ENCODE results near the gene IFT74. TPM values are rescaled to one million over a fixed set of nuclear protein-coding genes. Genes with fewer than 3 reads are reported as not detected.

IFT74 gene
- total RNA-seq, 1 experiment from 2014 or later: 15.2 TPM

- Mint-ChIP-seq H3K4me1 (no peaks in the 10 kb centered on the region), H3K36me3 (no peaks in the 10 kb centered on the region), H3K9me3 (no peaks in the 10 kb centered on the region), H3K27me3 (ENCODE audit: low read depth) (no peaks in the 10 kb centered on the region), H3K4me3 (no peak overlapping the region), H3K27ac (no peak overlapping the region)
- ChIA-PET POLR2A (no interaction called here), CTCF (interaction anchor here (0.7 kb wide), 1 partner anchor 34 kb away, joined by 3 read pairs; no protein-coding TSS in a partner anchor)
- TF ChIP-seq IRF2 (CRISPR knock-in tag; IDR thresholded peaks at IDR 0.05; ENCODE audit: borderline replicate concordance, low read depth): no peak
- TF ChIP-seq SMAD4 (CRISPR knock-in tag; IDR thresholded peaks at IDR 0.05): no peak
- TF ChIP-seq MYBL2 (CRISPR knock-in tag; IDR thresholded peaks at IDR 0.05): no peak
- TF ChIP-seq E2F5 (CRISPR knock-in tag; IDR thresholded peaks at IDR 0.05): no peak
- no peak for TF ChIP-seq ZNF121 (CRISPR knock-in tag; IDR thresholded peaks at IDR 0.05)
- no peak for TF ChIP-seq RELA (CRISPR knock-in tag; IDR thresholded peaks at IDR 0.05; ENCODE audit: borderline replicate concordance)
- DNase-seq (ENCODE audit: low spot score): no peak
- no peak for ATAC-seq
These were observed 97.9 kb downstream of the IFT74 start for GRCh38 chr9:27054125-27054524.

- H3K9me3 Mint-ChIP-seq: no peaks in the 10 kb centered on the region
- POLR2A ChIA-PET: no interaction called here
- no peak for TF ChIP-seq TEAD1 (CRISPR knock-in tag; IDR thresholded peaks at IDR 0.05)
- no peak for TF ChIP-seq PREB (CRISPR knock-in tag; IDR thresholded peaks at IDR 0.05; ENCODE audit: borderline replicate concordance)
- no peak for TF ChIP-seq CREM (CRISPR knock-in tag; IDR thresholded peaks at IDR 0.05)
- no peak for TF ChIP-seq CREB1 (CRISPR knock-in tag; IDR thresholded peaks at IDR 0.05)
- TF ChIP-seq ETV6 (CRISPR knock-in tag; IDR thresholded peaks at IDR 0.05): no peak
- TF ChIP-seq TCF7 (CRISPR knock-in tag; IDR thresholded peaks at IDR 0.05; ENCODE audit: low read depth): no peak
- no peak for TF ChIP-seq AR (CRISPR knock-in tag; IDR thresholded peaks at IDR 0.05)
- TF ChIP-seq OVOL2 (CRISPR knock-in tag; IDR thresholded peaks at IDR 0.05; ENCODE audit: borderline replicate concordance): no peak
- no peak for TF ChIP-seq ZNF671 (CRISPR knock-in tag; IDR thresholded peaks at IDR 0.05)
- no peaks in the 10 kb centered on the region for H3K27me3 Mint-ChIP-seq (ENCODE audit: low read depth)
- H3K27ac Mint-ChIP-seq: no peak overlapping the region
- CTCF ChIA-PET: no interaction called here
- no peak for DNase-seq (ENCODE audit: low spot score)
- H3K36me3 Mint-ChIP-seq: no peaks in the 10 kb centered on the region
- no peaks in the 10 kb centered on the region for H3K4me1 Mint-ChIP-seq
- no peak for ATAC-seq
- no peak overlapping the region for H3K4me3 Mint-ChIP-seq
These were observed 98.6 kb downstream of the IFT74 start for GRCh38 chr9:27054841-27055240.

GRCh38 chr9:27059412-27059811, 103.2 kb downstream of the IFT74 start:
- CTCF ChIA-PET: no interaction called here
- H3K27ac Mint-ChIP-seq: no peak overlapping the region
- POLR2A ChIA-PET: no interaction called here
- TF ChIP-seq ZNF121 (CRISPR knock-in tag; IDR thresholded peaks at IDR 0.05) (no peak), PRDM15 (CRISPR knock-in tag; IDR thresholded peaks at IDR 0.05) (no peak), CBFB (CRISPR knock-in tag; IDR thresholded peaks at IDR 0.05; ENCODE audit: low read depth) (no peak), FOXK1 (CRISPR knock-in tag; IDR thresholded peaks at IDR 0.05) (no peak), FOXP1 (CRISPR knock-in tag; IDR thresholded peaks at IDR 0.05; ENCODE audit: borderline replicate concordance) (no peak), ELF4 (CRISPR knock-in tag; IDR thresholded peaks at IDR 0.05; ENCODE audit: low read depth) (no peak), ZNF532 (CRISPR knock-in tag; IDR thresholded peaks at IDR 0.05; ENCODE audit: borderline replicate concordance) (no peak), NFYB (CRISPR knock-in tag; conservative IDR thresholded peaks at IDR 0.05; ENCODE audit: low read depth) (no peak), ZNF671 (CRISPR knock-in tag; IDR thresholded peaks at IDR 0.05) (no peak)

More at GRCh38 chr9:27059412-27059811, 103.2 kb downstream of the IFT74 start:
- Mint-ChIP-seq H3K4me1 (no peaks in the 10 kb centered on the region), H3K36me3 (no peaks in the 10 kb centered on the region), H3K4me3 (no peak overlapping the region), H3K9me3 (no peaks in the 10 kb centered on the region), H3K27me3 (ENCODE audit: low read depth) (no peaks in the 10 kb centered on the region)
- ATAC-seq (no peak), DNase-seq (ENCODE audit: low spot score) (no peak)

Data from WTC11 (cell line).